GM12874 (cell line): ENCODE measurements around the gene IFIT1.

ENCODE experiments used
- TF ChIP-seq, protein P1 (sequence below): IDR thresholded peaks from 2 replicates; pipeline ENCODE4 v1.5.1; 2011; ENCODE audit warnings: low read depth, mild to moderate bottlenecking, control low read depth, low read length, moderate library complexity; ENCODE audit not compliant: insufficient read depth

IFIT1 gene

DNA sequence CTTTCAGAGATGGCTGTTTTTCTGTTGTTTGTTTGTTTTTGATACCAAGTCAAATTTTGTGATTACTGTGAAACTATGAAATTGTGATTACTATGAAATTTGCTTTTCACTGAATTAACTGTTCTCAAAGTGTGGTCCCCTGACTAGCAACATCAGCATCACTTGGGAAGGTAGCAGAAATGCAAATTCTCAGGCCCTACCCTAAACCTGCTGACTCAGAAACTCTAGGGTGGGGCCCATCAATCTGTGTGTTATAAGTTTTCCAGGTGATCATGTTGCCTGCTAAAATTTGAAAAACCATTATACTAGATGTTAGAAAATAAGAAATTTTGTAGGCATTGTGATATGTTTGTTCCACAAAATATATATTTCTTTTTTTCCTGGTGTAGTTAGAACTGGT is 13.3 kb upstream of the IFIT1 start:
- TF ChIP-seq, protein P1, sequence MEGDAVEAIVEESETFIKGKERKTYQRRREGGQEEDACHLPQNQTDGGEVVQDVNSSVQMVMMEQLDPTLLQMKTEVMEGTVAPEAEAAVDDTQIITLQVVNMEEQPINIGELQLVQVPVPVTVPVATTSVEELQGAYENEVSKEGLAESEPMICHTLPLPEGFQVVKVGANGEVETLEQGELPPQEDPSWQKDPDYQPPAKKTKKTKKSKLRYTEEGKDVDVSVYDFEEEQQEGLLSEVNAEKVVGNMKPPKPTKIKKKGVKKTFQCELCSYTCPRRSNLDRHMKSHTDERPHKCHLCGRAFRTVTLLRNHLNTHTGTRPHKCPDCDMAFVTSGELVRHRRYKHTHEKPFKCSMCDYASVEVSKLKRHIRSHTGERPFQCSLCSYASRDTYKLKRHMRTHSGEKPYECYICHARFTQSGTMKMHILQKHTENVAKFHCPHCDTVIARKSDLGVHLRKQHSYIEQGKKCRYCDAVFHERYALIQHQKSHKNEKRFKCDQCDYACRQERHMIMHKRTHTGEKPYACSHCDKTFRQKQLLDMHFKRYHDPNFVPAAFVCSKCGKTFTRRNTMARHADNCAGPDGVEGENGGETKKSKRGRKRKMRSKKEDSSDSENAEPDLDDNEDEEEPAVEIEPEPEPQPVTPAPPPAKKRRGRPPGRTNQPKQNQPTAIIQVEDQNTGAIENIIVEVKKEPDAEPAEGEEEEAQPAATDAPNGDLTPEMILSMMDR, result no peak

DNA sequence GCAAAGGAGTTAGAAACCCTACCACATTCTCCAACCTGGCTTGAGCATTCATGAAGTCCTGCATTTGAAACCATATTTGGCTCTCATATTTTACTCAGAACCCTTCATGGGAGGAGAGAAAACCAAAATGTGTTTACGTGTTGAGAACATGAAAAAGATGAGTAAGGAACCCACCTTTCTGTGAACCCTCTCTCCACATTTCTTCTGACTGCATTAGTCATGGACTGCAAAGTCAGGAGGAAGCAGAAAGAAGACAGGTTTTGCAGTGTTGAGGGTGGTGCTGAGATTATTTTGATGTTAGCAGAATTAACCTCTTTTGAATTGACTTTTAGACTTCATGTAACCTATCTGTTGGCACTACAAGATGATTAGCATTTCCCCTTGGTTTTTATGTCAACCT is 9.7 kb upstream of the IFIT1 start:
- TF ChIP-seq, protein P1, result no peak

DNA sequence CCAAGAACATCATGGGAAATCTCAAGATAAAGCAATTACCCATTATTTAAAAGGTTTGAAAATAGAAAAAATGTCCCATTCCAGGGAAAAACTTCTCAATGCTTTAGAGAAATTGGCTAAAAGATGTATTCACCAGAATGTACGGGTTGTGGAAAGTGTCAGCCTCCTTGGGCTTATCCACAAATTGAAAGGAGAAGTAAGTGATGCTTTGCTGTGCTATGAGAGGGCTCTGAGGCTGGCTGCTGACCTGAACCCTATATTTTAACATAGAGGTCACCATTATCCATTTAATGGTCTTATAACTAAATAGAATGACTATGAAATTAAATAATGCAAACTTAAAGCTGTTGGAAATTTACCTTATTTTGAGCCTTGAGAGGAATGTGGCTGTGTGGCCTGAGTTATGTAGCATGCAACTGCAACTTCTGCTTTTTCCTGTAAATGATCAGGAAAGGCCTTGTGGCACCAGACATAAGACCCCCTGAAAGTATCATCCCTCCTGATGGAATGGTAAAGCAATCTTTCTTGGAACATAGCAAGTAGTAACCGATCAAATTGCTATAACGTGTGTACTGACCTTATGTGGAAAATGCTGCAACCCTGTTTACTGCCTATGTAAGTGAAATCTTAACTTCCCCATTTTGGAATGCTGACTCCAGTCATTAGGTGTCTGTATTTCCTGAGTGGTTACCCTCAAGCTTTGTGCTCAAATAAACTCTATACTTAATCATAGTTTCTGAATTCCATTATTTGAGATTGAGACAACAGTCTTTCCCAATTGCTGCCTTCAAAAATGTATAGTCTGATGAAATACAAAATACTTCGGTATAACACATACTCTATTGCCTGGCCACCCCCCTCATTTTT is 7.7 kb upstream of the IFIT1 start:
- TF ChIP-seq, protein P1, result no peak

DNA sequence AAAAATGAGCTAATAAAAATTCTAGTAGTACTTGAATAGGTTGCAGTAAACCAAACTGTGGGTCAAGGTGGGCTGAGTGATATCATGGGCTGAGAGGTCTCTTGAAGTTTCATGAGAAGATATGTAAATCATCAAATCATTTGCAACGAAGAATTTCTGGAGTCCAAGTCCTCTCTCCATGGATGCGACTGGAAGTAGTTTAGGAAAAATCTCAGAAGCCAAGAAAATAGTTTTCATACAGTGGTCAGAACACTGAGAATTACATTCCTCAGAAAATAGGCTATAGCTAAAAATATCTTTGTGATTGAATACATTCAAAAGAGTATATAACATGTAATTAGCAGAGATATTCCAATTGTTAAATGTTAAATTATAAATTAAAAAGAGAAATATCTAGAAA is 3.6 kb upstream of the IFIT1 start:
- TF ChIP-seq, protein P1, result no peak

DNA sequence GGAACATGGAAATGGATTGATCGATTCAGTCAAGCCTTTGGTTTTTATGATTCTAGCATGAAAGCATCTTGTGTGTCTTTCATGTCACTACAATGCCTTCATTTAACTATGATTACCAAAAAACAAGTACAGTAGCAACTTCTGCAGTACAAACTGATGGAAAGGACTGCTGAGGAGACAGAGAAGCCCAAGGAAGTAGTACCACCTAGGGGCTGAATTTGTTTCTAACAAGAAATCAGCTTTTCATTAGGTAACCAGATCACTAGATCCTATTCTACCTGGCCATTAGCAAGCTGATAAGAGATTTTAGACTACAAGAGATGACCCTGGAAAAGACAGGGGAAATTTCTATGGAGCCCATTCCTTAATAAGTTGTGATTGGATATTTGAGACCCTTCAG is 3.2 kb upstream of the IFIT1 start:
- TF ChIP-seq, protein P1, result peak; percentile 6; the same call in 1 of the 2 replicates

DNA sequence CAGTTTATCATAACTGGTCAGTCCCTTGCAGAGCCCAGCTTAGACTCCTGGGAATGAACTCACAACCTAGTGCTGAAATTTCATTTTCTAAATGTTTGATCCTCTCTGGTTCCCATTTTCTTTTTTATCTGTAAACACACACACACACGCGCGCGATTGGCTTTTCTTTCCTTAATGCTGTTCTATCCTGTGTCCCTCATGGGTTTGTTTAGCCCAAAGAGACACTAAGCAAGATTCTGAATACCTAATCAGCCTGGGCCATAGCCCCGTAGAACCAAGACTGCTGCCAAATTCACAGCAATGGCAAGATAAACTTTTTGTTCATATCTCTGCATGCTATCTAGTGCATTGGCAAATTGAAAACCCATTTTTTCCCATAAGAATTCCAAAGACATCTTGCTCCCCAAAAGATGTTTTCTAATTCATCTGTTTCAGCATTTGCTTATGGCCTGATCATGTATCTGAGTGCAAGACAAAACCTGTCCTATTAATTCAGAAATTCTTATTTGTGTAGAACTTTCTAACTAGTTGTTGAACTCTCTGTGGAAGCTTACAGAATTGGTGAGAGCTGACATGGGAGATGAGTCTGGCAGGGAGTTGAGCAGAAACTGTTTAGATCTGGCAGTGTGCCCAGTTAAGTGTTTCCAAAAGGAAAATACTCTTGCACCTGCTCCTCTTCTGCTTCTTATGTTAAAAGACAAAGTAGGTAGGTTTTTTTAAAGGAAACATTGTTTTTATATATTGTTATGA is 1.8 kb upstream of the IFIT1 start:
- TF ChIP-seq, protein P1, result no peak

DNA sequence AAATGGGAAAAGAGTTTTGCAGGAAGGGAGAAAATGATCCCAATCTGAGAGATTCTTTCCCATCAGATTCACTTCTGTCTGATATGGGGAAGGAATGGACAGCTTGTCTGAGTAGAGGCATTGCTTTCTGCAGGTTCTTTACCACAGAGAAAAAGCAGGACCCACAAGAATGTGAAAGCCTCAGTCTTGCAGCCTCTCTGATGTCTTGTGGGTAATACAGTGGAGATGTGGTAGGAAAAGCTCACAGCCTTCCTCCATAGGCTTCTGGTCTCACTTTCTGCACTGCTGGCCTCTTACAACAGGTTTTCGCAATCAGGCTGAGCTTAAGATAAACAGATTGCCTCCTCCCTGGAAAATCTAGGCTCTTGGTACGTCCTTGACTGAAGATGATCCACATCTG is 551 bp downstream of the IFIT1 start:
- TF ChIP-seq, protein P1, result no peak
